GM23338 (cell line): ENCODE measurements around the gene TMEM161B. TPM values are rescaled to one million over a fixed set of nuclear protein-coding genes. Genes with fewer than 3 reads are reported as not detected.
"Not testable (repeated sequence)": the region's sequence is repeated elsewhere in the genome, so short reads cannot be mapped to it uniquely, and the experiment has no call there.

ENCODE experiments used
- ATAC-seq: fragments of 200-7000 bp; cut with Tn5 transposase; 3 replicates; pipeline ENCODE4 v1.9.1; 2020
- DNase-seq: peaks from one replicate; pipeline ENCODE4 v3.0.0-alpha.2; 2015; ENCODE audit warnings: low spot score
- H2AFZ ChIP-seq: fragments of 200-600 bp; sonication (generic); 2 replicates; pipeline ENCODE4 v1.8.0; 2016; ENCODE audit warnings: antibody characterized with exemption, mild to moderate bottlenecking, moderate library complexity
- H3F3A ChIP-seq: fragments of 200-600 bp; sonication (generic); replicated peaks from 2 replicates; pipeline ENCODE4 v1.8.0; 2017; ENCODE audit warnings: antibody characterized with exemption, mixed run types, low read depth
- H3K27ac ChIP-seq: fragments of 200-600 bp; sonication (generic); 2 replicates; pipeline ENCODE4 v1.6.1; 2016; ENCODE audit warnings: low read depth
- H3K27me3 ChIP-seq: fragments of 200-600 bp; sonication (generic); 2 replicates; pipeline ENCODE4 v1.8.0; 2016; ENCODE audit warnings: mild to moderate bottlenecking, mixed run types, moderate library complexity; ENCODE audit not compliant: insufficient read depth
- H3K36me3 ChIP-seq: fragments of 200-600 bp; sonication (generic); 2 replicates; pipeline ENCODE4 v1.8.0; 2016; ENCODE audit warnings: mild to moderate bottlenecking; ENCODE audit not compliant: insufficient read depth
- H3K4me1 ChIP-seq: fragments of 200-600 bp; sonication (generic); 2 replicates; pipeline ENCODE4 v1.8.0; 2016; ENCODE audit warnings: mild to moderate bottlenecking, moderate library complexity; ENCODE audit not compliant: insufficient read depth
- H3K4me2 ChIP-seq: fragments of 200-600 bp; sonication (generic); 2 replicates; pipeline ENCODE4 v1.7.1; 2017; ENCODE audit warnings: mixed run types
- H3K4me3 ChIP-seq: fragments of 200-600 bp; sonication (generic); 2 replicates; pipeline ENCODE4 v1.6.1; 2016; ENCODE audit warnings: mixed run types
- H3K79me2 ChIP-seq: fragments of 200-600 bp; sonication (generic); replicated peaks from 2 replicates; pipeline ENCODE4 v1.8.0; 2017; ENCODE audit warnings: mild to moderate bottlenecking; ENCODE audit not compliant: insufficient read depth
- H3K9me2 ChIP-seq: fragments of 200-600 bp; sonication (generic); 2 replicates; pipeline ENCODE4 v1.8.0; 2017; ENCODE audit not compliant: insufficient read depth
- H4K20me1 ChIP-seq: fragments of 200-600 bp; sonication (generic); replicated peaks from 2 replicates; pipeline ENCODE4 v1.8.0; 2017; ENCODE audit warnings: mild to moderate bottlenecking; ENCODE audit not compliant: insufficient read depth
- H3K27ac Mint-ChIP-seq: 2 replicates; pipeline ENCODE4 v1.8.0; 2020; ENCODE audit warnings: inconsistent platforms, mild to moderate bottlenecking, moderate library complexity, mixed read lengths
- H3K27me3 Mint-ChIP-seq: 3 replicates; pipeline ENCODE4 v1.8.0; 2022; ENCODE audit warnings: low read depth, mild to moderate bottlenecking, moderate library complexity, mixed read lengths, inconsistent platforms; ENCODE audit not compliant: insufficient read depth, poor library complexity
- H3K36me3 Mint-ChIP-seq: 3 replicates; pipeline ENCODE4 v1.8.0; 2021; ENCODE audit warnings: low read depth, mild to moderate bottlenecking, inconsistent platforms, moderate library complexity, mixed read lengths
- H3K4me1 Mint-ChIP-seq: 3 replicates; pipeline ENCODE4 v1.8.0; 2020; ENCODE audit warnings: mild to moderate bottlenecking, inconsistent platforms, mixed read lengths
- H3K4me3 Mint-ChIP-seq: 3 replicates; pipeline ENCODE4 v1.8.0; 2021; ENCODE audit warnings: moderate library complexity, mild to moderate bottlenecking, inconsistent platforms, mixed read lengths
- H3K9me3 Mint-ChIP-seq: 3 replicates; pipeline ENCODE4 v1.8.0; 2020; ENCODE audit warnings: moderate library complexity, mild to moderate bottlenecking, inconsistent platforms, mixed read lengths
- ETS1 ChIP-seq: IDR thresholded peaks from 2 replicates; pipeline ENCODE4 v1.6.1; 2016; ENCODE audit warnings: antibody characterized with exemption
- EZH2 ChIP-seq: fragments of 200-600 bp; sonication (generic); IDR thresholded peaks from one replicate; pipeline ENCODE4 v1.8.0; 2017; ENCODE audit warnings: antibody characterized with exemption, mild to moderate bottlenecking, low read depth; ENCODE audit not compliant: unreplicated experiment
- JUNB ChIP-seq: IDR thresholded peaks from one replicate; pipeline ENCODE4 v1.6.1; 2016; ENCODE audit warnings: antibody characterized with exemption; ENCODE audit not compliant: unreplicated experiment
- NANOG ChIP-seq: IDR thresholded peaks from 2 replicates; pipeline ENCODE4 v1.6.1; 2016; ENCODE audit warnings: antibody characterized with exemption, borderline replicate concordance
- POLR2AphosphoS5 ChIP-seq: IDR thresholded peaks from 2 replicates; pipeline ENCODE4 v1.6.1; 2016; ENCODE audit warnings: antibody characterized with exemption, low read depth
- STAT1 ChIP-seq: IDR thresholded peaks from one replicate; pipeline ENCODE4 v1.6.1; 2016; ENCODE audit warnings: antibody characterized with exemption; ENCODE audit not compliant: unreplicated experiment
- ZNF331 ChIP-seq: fragments of 250-450 bp; sonication (Bioruptor Pico); IDR thresholded peaks from 2 replicates; pipeline ENCODE4 v1.5.0; 2020; ENCODE audit warnings: low read depth, mild to moderate bottlenecking, moderate library complexity
- polyA plus RNA-seq: library from polyadenylated mRNA; unstranded; fragments of >200 nt; fragmentation: Nextera tagmentation; extraction: Ambion mirVana; gene quantifications from 2 replicates; pipeline ENCODE4 v1.2.1, GENCODE V29; 2016
- total RNA-seq: library from RNA; depleted of rRNA; stranded (reverse); fragments of >200 nt; shearing (Covaris generic); gene quantifications from 2 replicates; pipeline ENCODE4 v1.2.3, GENCODE V29; 2014
- TF ChIP-seq, protein P1 (sequence below): IDR thresholded peaks from one replicate; pipeline ENCODE4 v1.6.1; 2018; ENCODE audit warnings: antibody characterized with exemption; ENCODE audit not compliant: unreplicated experiment

Gene TMEM161B
- total and polyA plus RNA-seq, 2 experiments from 2014 or later: 11.9 to 25.5 TPM

GRCh38 chr5:88244686-88245085 lies 24.0 kb downstream of the TMEM161B start (continued):
- TF ChIP-seq, protein P1, sequence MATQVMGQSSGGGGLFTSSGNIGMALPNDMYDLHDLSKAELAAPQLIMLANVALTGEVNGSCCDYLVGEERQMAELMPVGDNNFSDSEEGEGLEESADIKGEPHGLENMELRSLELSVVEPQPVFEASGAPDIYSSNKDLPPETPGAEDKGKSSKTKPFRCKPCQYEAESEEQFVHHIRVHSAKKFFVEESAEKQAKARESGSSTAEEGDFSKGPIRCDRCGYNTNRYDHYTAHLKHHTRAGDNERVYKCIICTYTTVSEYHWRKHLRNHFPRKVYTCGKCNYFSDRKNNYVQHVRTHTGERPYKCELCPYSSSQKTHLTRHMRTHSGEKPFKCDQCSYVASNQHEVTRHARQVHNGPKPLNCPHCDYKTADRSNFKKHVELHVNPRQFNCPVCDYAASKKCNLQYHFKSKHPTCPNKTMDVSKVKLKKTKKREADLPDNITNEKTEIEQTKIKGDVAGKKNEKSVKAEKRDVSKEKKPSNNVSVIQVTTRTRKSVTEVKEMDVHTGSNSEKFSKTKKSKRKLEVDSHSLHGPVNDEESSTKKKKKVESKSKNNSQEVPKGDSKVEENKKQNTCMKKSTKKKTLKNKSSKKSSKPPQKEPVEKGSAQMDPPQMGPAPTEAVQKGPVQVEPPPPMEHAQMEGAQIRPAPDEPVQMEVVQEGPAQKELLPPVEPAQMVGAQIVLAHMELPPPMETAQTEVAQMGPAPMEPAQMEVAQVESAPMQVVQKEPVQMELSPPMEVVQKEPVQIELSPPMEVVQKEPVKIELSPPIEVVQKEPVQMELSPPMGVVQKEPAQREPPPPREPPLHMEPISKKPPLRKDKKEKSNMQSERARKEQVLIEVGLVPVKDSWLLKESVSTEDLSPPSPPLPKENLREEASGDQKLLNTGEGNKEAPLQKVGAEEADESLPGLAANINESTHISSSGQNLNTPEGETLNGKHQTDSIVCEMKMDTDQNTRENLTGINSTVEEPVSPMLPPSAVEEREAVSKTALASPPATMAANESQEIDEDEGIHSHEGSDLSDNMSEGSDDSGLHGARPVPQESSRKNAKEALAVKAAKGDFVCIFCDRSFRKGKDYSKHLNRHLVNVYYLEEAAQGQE: no peak
- TF ChIP-seq STAT1: no peak
- no peak for TF ChIP-seq JUNB
- TF ChIP-seq ETS1: no peak

GRCh38 chr5:88243493-88243892 lies 25.2 kb downstream of the TMEM161B start:
- not testable (repeated sequence) for H3K4me3 Mint-ChIP-seq, H3K27ac ChIP-seq, H3K9me2 ChIP-seq, H3K36me3 Mint-ChIP-seq, H3K4me3 ChIP-seq, ATAC-seq, H3F3A ChIP-seq, H3K27ac Mint-ChIP-seq, H3K27me3 ChIP-seq, H3K36me3 ChIP-seq, H4K20me1 ChIP-seq, H3K9me3 Mint-ChIP-seq, H3K27me3 Mint-ChIP-seq, H2AFZ ChIP-seq, DNase-seq
- Histone ChIP-seq H3K4me2 (peak overlapping the region; percentile 5), H3K79me2 (peaks cover 84% of the 10 kb centered on the region), H3K4me1 (peaks cover 74% of the 10 kb centered on the region)
- H3K4me1 Mint-ChIP-seq: peaks cover 59% of the 10 kb centered on the region

DNA sequence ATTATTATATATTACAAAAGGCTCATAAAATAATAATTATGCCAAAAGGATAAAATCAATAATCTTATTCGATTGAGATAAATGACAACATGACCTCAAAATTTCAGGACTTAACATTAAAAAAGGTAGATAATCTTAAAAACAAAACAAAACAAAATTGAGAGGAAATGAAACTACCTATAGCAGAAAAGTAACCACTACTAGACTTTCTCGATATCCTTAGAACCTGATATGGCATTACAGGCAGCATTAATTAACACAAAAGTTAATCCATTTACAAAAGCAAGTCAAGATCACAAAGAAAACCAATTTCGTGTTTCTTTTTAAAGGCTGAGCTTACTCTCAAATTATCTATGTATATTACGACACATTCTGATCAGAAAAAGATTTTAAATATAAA lies 29.9 kb downstream of the TMEM161B start:
- Histone ChIP-seq H3K79me2 (peaks cover 49% of the 10 kb centered on the region), H3K9me2 (no peaks in the 10 kb centered on the region), H3K36me3 (no peaks in the 10 kb centered on the region), H3K27me3 (no peaks in the 10 kb centered on the region), H3F3A (no peaks in the 10 kb centered on the region), H3K4me2 (no peak overlapping the region), H3K27ac (no peak overlapping the region), H2AFZ (no peak overlapping the region), H3K4me1 (peaks cover 44% of the 10 kb centered on the region), H4K20me1 (no peaks in the 10 kb centered on the region), H3K4me3 (no peak overlapping the region)
- no peaks in the 10 kb centered on the region for H3K27me3 Mint-ChIP-seq
- H3K4me1 Mint-ChIP-seq: peaks cover 39% of the 10 kb centered on the region
- TF ChIP-seq NANOG (no peak), POLR2AphosphoS5 (no peak), EZH2 (no peak), JUNB (no peak), ETS1 (no peak), ZNF331 (CRISPR knock-in tag) (no peak)
- H3K27ac Mint-ChIP-seq: no peak overlapping the region
- ATAC-seq: no peak
- no peak overlapping the region for H3K4me3 Mint-ChIP-seq
- peaks cover 6% of the 10 kb centered on the region; the same call in 2 of the 3 replicates for H3K36me3 Mint-ChIP-seq
- no peaks in the 10 kb centered on the region for H3K9me3 Mint-ChIP-seq
- DNase-seq: no peak
